Ishikawa (cell line): ENCODE data around the gene RGL2.

ENCODE experiments used
- CEBPB ChIP-seq: IDR thresholded peaks from 2 replicates; pipeline ENCODE4 v1.6.1; 2012
- CREB1 ChIP-seq: IDR thresholded peaks from 2 replicates; pipeline ENCODE4 v1.6.1; 2012; ENCODE audit warnings: low read depth
- EGR1 ChIP-seq: IDR thresholded peaks from 2 replicates; pipeline ENCODE4 v1.6.1; 2012
- EP300 ChIP-seq: IDR thresholded peaks from 2 replicates; pipeline ENCODE4 v1.6.1; 2012; ENCODE audit warnings: borderline replicate concordance
- FOXM1 ChIP-seq: IDR thresholded peaks from 2 replicates; pipeline ENCODE4 v1.6.1; 2012; ENCODE audit warnings: low read depth, borderline replicate concordance
- NFIC ChIP-seq: IDR thresholded peaks from 2 replicates; pipeline ENCODE4 v1.6.1; 2012
- RAD21 ChIP-seq: IDR thresholded peaks from 2 replicates; pipeline ENCODE4 v1.6.1; 2012; ENCODE audit warnings: low read depth
- TAF1 ChIP-seq: IDR thresholded peaks from 2 replicates; pipeline ENCODE4 v1.6.1; 2012; ENCODE audit warnings: low read depth, mild to moderate bottlenecking
- TCF12 ChIP-seq: IDR thresholded peaks from 2 replicates; pipeline ENCODE4 v1.6.1; 2012; ENCODE audit warnings: low read depth
- TEAD4 ChIP-seq: IDR thresholded peaks from 2 replicates; pipeline ENCODE4 v1.6.1; 2012
- YY1 ChIP-seq: IDR thresholded peaks from 2 replicates; pipeline ENCODE4 v1.6.1; 2012; ENCODE audit warnings: low read depth
- ZBTB7A ChIP-seq: IDR thresholded peaks from 2 replicates; pipeline ENCODE4 v1.6.1; 2012; ENCODE audit warnings: low read depth
- TF ChIP-seq, protein P1 (sequence below): IDR thresholded peaks from 2 replicates; pipeline ENCODE4 v1.6.1; 2012
- TF ChIP-seq, protein P2 (sequence below): IDR thresholded peaks from 2 replicates; pipeline ENCODE4 v1.6.1; 2012; ENCODE audit warnings: low read depth, mild to moderate bottlenecking
- TF ChIP-seq, protein P3 (sequence below): IDR thresholded peaks from 2 replicates; pipeline ENCODE4 v1.6.1; 2012

The RGL2 gene

DNA sequence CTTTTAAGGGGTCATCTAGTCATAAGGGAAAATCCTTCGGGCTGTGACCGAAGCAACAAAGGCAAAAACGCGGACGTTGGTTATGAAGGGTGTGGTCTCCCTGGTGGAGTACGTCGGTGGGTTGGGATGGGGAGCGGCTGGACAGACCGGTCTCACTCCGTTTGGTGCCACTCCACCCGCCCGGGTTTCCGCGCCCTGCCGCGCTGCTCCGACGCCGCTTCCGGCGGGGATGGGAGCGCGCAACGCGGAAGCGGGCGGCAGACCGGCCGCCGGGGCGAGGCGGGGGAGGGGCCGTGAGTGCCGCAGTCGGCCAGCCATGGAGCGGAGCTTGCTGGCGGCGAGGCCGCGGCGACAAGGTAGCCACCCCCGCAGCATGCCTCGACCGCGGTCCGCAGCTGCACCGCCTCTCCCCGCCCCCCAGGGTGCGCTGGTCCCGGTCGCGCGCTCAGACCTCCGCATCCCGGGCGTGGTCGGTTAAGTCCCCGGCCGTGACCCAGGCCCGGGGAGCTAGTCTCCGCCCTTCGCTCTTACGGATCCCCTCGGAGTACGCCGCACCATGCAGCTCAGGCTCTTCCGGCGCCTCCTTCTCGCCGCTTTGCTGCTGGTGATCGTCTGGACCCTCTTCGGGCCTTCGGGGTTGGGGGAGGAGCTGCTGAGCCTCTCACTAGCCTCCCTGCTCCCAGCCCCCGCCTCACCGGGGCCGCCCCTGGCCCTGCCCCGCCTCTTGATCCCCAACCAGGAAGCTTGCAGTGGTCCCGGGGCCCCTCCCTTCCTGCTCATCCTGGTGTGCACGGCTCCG is 21.7 kb downstream of the RGL2 start, which contains the start of gene B3GALT4:
Gene B3GALT4 (plus strand): TSS at position 260 of the 799 bp plus-strand sequence. CDS start 297 bp downstream, at position 557.
- TF ChIP-seq, protein P1, sequence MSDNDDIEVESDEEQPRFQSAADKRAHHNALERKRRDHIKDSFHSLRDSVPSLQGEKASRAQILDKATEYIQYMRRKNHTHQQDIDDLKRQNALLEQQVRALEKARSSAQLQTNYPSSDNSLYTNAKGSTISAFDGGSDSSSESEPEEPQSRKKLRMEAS = peak; percentile 75; the same call in 1 of the 2 replicates
- TF ChIP-seq TEAD4 = peak; percentile 32
- TF ChIP-seq EP300 = peak; percentile 51; the same call in 1 of the 2 replicates
- peak; percentile 16; the same call in 1 of the 2 replicates for TF ChIP-seq CEBPB
- TF ChIP-seq, protein P2, sequence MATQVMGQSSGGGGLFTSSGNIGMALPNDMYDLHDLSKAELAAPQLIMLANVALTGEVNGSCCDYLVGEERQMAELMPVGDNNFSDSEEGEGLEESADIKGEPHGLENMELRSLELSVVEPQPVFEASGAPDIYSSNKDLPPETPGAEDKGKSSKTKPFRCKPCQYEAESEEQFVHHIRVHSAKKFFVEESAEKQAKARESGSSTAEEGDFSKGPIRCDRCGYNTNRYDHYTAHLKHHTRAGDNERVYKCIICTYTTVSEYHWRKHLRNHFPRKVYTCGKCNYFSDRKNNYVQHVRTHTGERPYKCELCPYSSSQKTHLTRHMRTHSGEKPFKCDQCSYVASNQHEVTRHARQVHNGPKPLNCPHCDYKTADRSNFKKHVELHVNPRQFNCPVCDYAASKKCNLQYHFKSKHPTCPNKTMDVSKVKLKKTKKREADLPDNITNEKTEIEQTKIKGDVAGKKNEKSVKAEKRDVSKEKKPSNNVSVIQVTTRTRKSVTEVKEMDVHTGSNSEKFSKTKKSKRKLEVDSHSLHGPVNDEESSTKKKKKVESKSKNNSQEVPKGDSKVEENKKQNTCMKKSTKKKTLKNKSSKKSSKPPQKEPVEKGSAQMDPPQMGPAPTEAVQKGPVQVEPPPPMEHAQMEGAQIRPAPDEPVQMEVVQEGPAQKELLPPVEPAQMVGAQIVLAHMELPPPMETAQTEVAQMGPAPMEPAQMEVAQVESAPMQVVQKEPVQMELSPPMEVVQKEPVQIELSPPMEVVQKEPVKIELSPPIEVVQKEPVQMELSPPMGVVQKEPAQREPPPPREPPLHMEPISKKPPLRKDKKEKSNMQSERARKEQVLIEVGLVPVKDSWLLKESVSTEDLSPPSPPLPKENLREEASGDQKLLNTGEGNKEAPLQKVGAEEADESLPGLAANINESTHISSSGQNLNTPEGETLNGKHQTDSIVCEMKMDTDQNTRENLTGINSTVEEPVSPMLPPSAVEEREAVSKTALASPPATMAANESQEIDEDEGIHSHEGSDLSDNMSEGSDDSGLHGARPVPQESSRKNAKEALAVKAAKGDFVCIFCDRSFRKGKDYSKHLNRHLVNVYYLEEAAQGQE = no peak
- peak; percentile 66 for TF ChIP-seq TCF12
- no peak; the same call in 1 of the 2 replicates for TF ChIP-seq NFIC
- TF ChIP-seq TAF1 = no peak
- peak; percentile 64; the same call in 1 of the 2 replicates for TF ChIP-seq EGR1
- TF ChIP-seq ZBTB7A = no peak
- TF ChIP-seq YY1 = peak; percentile 24; the same call in 1 of the 2 replicates
- TF ChIP-seq, protein P3, sequence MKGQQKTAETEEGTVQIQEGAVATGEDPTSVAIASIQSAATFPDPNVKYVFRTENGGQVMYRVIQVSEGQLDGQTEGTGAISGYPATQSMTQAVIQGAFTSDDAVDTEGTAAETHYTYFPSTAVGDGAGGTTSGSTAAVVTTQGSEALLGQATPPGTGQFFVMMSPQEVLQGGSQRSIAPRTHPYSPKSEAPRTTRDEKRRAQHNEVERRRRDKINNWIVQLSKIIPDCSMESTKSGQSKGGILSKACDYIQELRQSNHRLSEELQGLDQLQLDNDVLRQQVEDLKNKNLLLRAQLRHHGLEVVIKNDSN = no peak
- TF ChIP-seq FOXM1 = no peak
- peak; percentile 50; the same call in 1 of the 2 replicates for TF ChIP-seq CREB1
- no peak for TF ChIP-seq RAD21

DNA sequence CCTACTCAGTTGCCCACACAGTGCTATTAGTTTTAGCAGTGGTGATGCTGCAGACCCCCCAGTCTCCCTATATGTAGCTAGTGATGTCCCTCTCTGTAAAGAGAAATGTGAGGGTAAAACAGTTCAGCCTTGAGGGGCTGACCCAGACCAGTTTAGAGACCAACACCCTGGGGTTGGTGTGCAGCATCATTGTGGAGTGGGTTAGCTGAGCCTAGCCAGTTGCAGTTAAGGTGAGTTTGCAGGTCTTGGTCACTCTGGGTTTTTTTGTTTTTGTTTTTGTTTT is 22.2 kb downstream of the RGL2 start:
- TF ChIP-seq, protein P1 = no peak
- TF ChIP-seq NFIC = no peak

DNA sequence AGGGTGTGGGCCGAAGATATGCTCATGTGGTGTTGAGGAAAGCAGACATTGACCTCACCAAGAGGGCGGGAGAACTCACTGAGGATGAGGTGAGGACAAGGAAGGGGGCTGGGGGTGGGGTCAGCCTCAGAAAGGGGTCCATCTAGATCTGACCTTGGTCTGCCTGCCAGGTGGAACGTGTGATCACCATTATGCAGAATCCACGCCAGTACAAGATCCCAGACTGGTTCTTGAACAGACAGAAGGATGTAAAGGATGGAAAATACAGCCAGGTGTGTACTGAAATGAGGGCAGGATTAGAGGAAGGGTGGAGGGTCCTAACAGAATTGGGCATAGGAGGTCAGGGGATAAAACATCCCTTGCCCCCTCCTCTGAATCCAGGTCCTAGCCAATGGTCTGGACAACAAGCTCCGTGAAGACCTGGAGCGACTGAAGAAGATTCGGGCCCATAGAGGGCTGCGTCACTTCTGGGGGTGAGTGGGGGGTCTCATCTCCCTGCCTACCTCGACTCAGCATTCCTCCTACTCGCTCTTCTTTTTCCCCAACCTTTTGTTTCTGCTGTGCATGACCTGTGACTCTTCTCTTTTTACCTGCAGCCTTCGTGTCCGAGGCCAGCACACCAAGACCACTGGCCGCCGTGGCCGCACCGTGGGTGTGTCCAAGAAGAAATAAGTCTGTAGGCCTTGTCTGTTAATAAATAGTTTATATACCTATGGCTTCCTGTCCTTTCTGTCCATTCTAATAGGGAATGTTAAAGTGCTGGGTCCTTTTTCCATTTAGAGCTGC is 22.8 kb downstream of the RGL2 start:
- 0 out of 2 replicates have a peak, but pooled peaks have one; percentile 53 for TF ChIP-seq ZBTB7A

DNA sequence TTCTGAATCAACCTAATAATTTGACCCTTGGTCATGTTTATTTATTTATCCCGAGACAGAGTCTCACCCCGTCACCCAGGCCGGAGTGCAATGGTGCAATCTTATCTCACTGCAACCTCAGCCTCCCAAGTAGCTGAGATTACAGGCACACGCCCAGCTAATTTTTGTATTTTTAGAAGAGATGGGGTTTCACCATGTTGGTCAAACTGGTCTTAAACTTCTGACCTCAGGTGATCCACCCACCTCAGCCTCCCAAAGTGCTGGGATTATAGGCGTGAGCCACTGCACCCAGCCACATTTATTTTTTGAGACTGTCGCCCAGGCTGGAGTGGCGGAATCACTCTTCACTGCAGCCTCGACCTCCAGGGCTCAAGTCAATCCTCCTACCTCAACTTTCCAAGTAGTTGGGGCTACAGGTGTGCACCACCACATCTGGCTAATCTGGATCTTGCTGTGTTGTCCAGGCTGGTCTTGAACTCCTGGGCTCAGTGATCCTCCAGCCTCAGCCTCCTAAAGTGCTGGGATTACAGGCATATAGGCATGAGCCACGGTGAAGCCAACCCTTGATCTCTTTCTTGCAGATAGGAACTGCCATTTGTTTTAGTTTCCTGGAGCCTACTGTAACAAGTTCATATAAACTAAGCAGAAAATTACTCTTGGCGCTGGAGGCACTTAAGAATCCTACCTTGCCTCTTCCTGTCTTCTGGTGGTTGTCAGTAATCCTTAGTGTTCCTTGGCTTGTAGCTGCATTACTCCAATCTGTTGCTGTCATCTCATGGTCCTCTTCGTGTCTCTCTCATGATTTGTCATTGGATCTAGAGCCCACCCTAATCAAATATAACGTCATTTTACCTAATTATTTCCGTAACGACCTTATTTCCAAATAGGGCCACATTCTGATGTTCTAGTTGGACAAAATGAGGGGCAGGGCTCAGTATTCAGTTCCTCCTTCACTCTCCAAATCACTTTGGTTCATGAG is 24.5 kb downstream of the RGL2 start:
- TF ChIP-seq TAF1 (no peak), RAD21 (no peak), CREB1 (no peak), NFIC (no peak), TEAD4 (no peak), EGR1 (no peak), TCF12 (no peak), ZBTB7A (no peak), YY1 (no peak), EP300 (no peak), FOXM1 (no peak)
- TF ChIP-seq, protein P2 = no peak

DNA sequence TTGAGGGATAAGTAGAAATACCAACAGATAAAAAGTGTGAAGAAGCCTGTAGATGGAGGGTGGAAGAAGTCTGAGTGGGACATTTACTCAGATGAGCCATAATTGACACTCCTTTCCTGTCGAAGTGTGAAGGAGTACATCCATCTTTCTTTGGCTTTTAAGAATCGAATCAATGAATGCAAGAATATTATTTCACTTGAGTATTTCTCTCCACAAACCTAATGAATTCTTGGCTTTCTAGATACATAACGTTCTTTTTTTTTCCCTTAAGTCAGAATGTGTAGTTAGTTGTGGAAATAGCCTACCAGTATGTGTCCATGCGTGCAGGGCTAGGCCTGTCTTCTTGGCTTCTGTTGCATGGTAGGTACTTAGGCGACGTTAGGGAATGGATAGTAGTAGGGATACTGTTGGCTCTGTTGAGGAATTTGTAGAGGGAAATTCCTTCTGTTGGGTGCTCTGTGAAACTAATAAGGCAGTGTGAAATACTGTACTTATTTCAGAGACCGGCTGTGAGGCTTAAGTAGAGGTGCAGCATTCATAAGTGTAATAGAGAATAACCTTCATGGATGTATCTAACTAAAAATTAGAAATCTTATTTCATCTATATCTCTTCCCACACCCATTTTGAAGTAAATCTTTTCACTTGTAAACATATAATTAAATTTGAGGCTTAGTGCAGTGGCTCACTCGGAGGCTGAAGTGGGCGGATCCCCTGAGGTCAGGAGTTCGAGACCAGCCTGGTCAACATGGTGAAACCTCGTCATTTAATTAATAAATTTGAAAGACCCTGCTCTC is 25.4 kb downstream of the RGL2 start:
- TF ChIP-seq TAF1 (no peak), TEAD4 (no peak), ZBTB7A (no peak), RAD21 (no peak), CREB1 (no peak), YY1 (no peak), NFIC (no peak), TCF12 (no peak), FOXM1 (no peak), EP300 (no peak), CEBPB (no peak), EGR1 (no peak)
- TF ChIP-seq, protein P3 = no peak
- TF ChIP-seq, protein P1 = no peak
- TF ChIP-seq, protein P2 = no peak
